ENCODE data around the gene CC2D2A. TPM values are rescaled to one million over a fixed set of nuclear protein-coding genes. Genes with fewer than 3 reads are reported as not detected.
A peak's percentile ranks its signal among the peaks of the same experiment; 100 is the strongest.

CC2D2A gene
- total and polyA plus RNA-seq, 8 donors: 5.7 to 32.7 (median 14.5) TPM

- Histone ChIP-seq H3K9me3 (no peaks in the 10 kb centered on the region), H3K36me3 (peaks cover 0 to 43% (median 20%) of the 10 kb centered on the region in 4 donors), H3K4me1 (peaks cover 0 to 11% (median 4%) of the 10 kb centered on the region in 4 donors), H3K4me3 (no peak overlapping the region), H3K27ac (peak overlapping the region in 4 of 5 donors; percentile 16 to 45 (median 33)), H3K27me3 (no peaks in the 10 kb centered on the region)
- WGBS, 5 donors: 65 to 87% (median 79%) methylated on average over 6 of the region's 6 CpGs
- TF ChIP-seq POLR2A (IDR thresholded peaks at IDR 0.05): no peak
- no peak for TF ChIP-seq CTCF (IDR thresholded peaks at IDR 0.05)
- TF ChIP-seq POLR2AphosphoS5 (IDR thresholded peaks at IDR 0.05): no peak
- no peak for TF ChIP-seq EP300 (IDR thresholded peaks at IDR 0.05)
- intact Hi-C loops (cut with DNase I; ENCODE audit: low total_unique reads): no loop called here
- no peak for DNase-seq
Observed at GRCh38 chr4:15552557-15553362, 83.1 kb downstream of the CC2D2A start.

GRCh38 chr4:15556511-15557092 is 86.9 kb downstream of the CC2D2A start:
- Histone ChIP-seq H3K4me1 (peaks cover 0 to 21% (median 3%) of the 10 kb centered on the region in 4 donors), H3K27me3 (no peaks in the 10 kb centered on the region), H3K36me3 (peaks cover 0 to 66% (median 32%) of the 10 kb centered on the region in 4 donors), H3K4me3 (no peak overlapping the region), H3K27ac (no peak overlapping the region), H3K9me3 (no peaks in the 10 kb centered on the region)
- intact Hi-C loops (cut with DNase I; ENCODE audit: low total_unique reads): no loop called here
- no peak for TF ChIP-seq POLR2AphosphoS5 (IDR thresholded peaks at IDR 0.05)
- no peak for TF ChIP-seq POLR2A (IDR thresholded peaks at IDR 0.05)
- TF ChIP-seq CTCF (IDR thresholded peaks at IDR 0.05): no peak
- TF ChIP-seq EP300 (IDR thresholded peaks at IDR 0.05): no peak
- DNase-seq: no peak
- 89 to 98% (median 94%) methylated on average over 4 of the region's 4 CpGs for WGBS, 5 donors

GRCh38 chr4:15557786-15558550 is 88.3 kb downstream of the CC2D2A start:
- DNase-seq: peak in 1 of 2 donors; percentile 38
- H3K27me3 ChIP-seq: no peaks in the 10 kb centered on the region
- no peak overlapping the region for H3K4me3 ChIP-seq
- intact Hi-C loops (cut with DNase I; ENCODE audit: low total_unique reads): no loop called here
- H3K27ac ChIP-seq: no peak overlapping the region
- H3K36me3 ChIP-seq: peaks cover 0 to 67% (median 34%) of the 10 kb centered on the region in 4 donors
- H3K9me3 ChIP-seq: no peaks in the 10 kb centered on the region
- TF ChIP-seq POLR2AphosphoS5 (IDR thresholded peaks at IDR 0.05) (no peak), POLR2A (IDR thresholded peaks at IDR 0.05) (no peak), EP300 (IDR thresholded peaks at IDR 0.05) (no peak), CTCF (IDR thresholded peaks at IDR 0.05) (no peak)
- 33 to 57% (median 42%) methylated on average over 2 of the region's 2 CpGs for WGBS, 5 donors
- peaks cover 0 to 25% (median 7%) of the 10 kb centered on the region in 4 donors for H3K4me1 ChIP-seq

GRCh38 chr4:15558561-15558960 is 88.9 kb downstream of the CC2D2A start:
- Histone ChIP-seq H3K27me3 (no peaks in the 10 kb centered on the region), H3K9me3 (no peaks in the 10 kb centered on the region), H3K36me3 (peaks cover 6 to 68% (median 38%) of the 10 kb centered on the region in 4 donors), H3K4me3 (no peak overlapping the region), H3K27ac (no peak overlapping the region), H3K4me1 (peaks cover 0 to 22% (median 7%) of the 10 kb centered on the region in 4 donors)
- intact Hi-C loops (cut with DNase I; ENCODE audit: low total_unique reads): no loop called here
- 79 to 90% (median 83%) methylated on average over 2 of the region's 2 CpGs for WGBS, 5 donors
- no peak for DNase-seq
- TF ChIP-seq POLR2A (IDR thresholded peaks at IDR 0.05) (no peak), CTCF (IDR thresholded peaks at IDR 0.05) (no peak), EP300 (IDR thresholded peaks at IDR 0.05) (no peak), POLR2AphosphoS5 (IDR thresholded peaks at IDR 0.05) (no peak)
